GM23248 (cell line): Measurements from ENCODE around the gene LHX5.

Source experiments
- EZH2 ChIP-seq: fragments of 200-600 bp; sonication (generic); IDR thresholded peaks from 2 replicates; pipeline ENCODE4 v1.6.1; 2018; ENCODE audit warnings: antibody characterized with exemption, mild to moderate bottlenecking; ENCODE audit not compliant: insufficient read depth, poor library complexity, severe bottlenecking
- EZH2phosphoT487 ChIP-seq: fragments of 200-600 bp; sonication (generic); IDR thresholded peaks from 2 replicates; pipeline ENCODE4 v1.6.1; 2018; ENCODE audit warnings: antibody characterized with exemption, moderate library complexity, mild to moderate bottlenecking, low read depth; ENCODE audit not compliant: insufficient read depth

DNA sequence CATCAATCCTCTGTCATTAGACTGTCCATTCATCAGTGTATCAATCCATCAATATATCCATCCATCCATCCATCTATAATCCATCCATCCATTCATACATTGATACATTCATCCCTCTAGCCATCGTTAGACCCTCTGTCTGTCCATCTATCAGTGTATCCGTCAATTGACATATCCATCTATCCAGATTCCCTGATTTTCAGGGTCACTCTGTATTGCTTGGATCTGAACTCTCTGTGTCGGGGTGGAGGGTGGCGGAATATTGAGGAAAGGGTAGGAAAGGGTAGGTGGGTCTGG is 32.4 kb downstream of the LHX5 start:
- TF ChIP-seq EZH2phosphoT487 (no peak), EZH2 (no peak)
